Posterior cingulate gyrus (tissue), 11 donors: ENCODE measurements around the gene HEXD.
"Not testable (repeated sequence)": the region's sequence is repeated elsewhere in the genome, so short reads cannot be mapped to it uniquely, and the experiment has no call there.

Experiments used
- DNase-seq, 10 donors: peaks; one replicate each; pipeline versions ENCODE4 v3.0.0 to v3.0.0-alpha.2; 2020 to 2021; ENCODE audit warnings: mixed read lengths in 3 of 10
- intact Hi-C: fragments of 100-400 bp; cut with DNase I; formaldehyde crosslinking; loops from one replicate; pipeline ENCODE4 v1.15.1; 2023

Gene HEXD

DNA sequence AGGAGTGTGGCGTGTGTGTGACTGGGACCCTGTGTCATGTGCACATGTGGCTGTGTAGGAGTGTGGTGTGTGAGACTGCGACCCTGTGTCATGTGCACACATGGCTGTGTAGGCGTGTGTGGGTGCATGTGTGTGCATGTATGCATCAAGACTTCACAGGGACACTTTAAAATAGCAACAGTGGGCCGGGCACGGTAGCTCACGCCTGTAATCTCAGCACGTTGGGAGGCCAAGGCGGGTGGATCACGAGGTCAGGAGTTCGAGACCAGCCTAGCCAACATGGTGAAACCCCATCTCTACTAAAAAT, 36.5 kb upstream of the HEXD start:
- intact Hi-C loops: not testable (repeated sequence)

GRCh38 chr17:82382220-82382932, 35.8 kb upstream of the HEXD start:
- intact Hi-C loops: not testable (repeated sequence)
- peak in 2 of 10 donors; percentile 41 to 49 for DNase-seq

More for the DNA sequence above, 36.5 kb upstream of the HEXD start:
- peak in 3 of 10 donors; percentile 62 to 74 (median 66) for DNase-seq

DNA sequence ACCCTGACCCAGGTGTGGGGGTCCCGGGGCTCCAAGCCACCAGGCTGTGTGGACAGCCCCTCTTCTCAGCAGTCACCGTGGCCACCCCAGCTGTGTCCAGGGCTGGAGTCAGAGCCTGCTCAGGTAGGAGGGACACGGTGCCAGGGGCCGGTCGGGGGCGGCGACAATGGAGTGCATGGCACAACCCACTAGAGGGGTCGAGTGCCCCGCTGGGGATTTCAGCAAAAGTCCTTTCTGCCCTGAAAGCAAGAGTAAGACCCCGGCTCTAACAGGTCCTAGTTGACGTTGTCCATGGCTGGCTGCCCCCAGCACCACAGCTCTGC, 35.3 kb upstream of the HEXD start:
- peak in 3 of 10 donors; percentile 53 to 82 (median 64) for DNase-seq
- intact Hi-C loops: no loop called here

DNA sequence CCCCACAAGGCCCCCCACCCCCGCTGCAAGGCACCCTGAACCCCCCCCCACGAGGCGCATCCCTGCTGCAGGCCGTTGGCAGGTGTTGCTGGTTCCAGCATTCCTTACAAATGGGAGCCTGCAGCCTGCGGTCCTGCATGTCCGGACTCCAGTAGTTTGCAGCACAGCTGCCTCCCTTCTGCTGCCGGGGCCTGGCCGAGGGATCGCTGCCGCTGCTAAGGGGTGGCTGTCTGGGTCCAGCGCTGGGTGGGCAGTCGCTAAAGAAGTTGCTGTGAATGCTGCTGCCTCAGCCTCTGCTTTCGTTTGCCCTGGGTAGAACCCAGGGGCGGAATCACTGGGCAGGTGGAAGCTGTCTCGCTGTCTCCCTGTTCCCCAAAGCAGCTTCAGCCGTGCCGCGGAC, 34.7 kb upstream of the HEXD start:
- peak in 4 of 10 donors; percentile 4 to 86 (median 56) for DNase-seq
- intact Hi-C loops: no loop called here

GRCh38 chr17:82384051-82384729, 34.0 kb upstream of the HEXD start:
- peak in 3 of 10 donors; percentile 23 to 82 (median 50) for DNase-seq
- intact Hi-C loops: no loop called here

DNA sequence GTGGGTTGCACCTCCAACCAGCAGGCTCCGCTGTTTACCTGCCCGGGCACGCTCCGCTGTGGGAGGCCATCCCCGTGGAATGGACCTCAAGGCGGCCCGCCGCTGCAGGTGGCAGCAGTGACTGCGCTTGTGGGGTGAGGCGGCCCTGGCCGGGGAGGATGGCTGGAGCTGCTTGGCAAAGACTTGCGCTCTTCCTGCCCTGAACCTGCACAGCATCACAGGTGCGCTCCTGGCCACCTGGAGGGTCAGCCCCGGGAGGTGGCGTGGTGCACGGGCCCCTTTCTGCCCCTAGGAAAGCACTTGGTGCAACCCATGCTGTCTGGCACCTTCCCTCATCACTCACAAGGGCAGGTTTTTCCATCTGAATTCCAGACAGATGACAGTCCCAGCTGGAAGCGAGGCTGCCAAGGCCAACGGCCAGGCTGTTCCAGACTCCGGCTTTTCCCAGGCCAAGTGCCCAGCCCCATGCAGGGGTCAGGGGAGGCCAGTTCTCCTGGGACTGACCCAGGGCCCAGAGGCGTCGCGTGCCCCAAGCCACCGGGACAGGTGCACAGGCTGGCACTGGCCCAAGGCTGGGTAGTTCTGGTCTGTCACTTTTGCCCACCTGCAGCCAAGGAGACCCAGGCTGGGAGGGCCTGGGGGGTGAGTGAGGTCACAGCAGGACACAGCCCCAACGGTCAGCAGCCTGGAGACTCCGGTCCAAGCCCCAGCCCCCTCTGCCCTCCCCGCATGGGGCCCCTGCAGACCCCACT, 33.2 kb upstream of the HEXD start:
- intact Hi-C loops: no loop called here
- peak in 3 of 10 donors; percentile 68 to 86 (median 76) for DNase-seq

DNA sequence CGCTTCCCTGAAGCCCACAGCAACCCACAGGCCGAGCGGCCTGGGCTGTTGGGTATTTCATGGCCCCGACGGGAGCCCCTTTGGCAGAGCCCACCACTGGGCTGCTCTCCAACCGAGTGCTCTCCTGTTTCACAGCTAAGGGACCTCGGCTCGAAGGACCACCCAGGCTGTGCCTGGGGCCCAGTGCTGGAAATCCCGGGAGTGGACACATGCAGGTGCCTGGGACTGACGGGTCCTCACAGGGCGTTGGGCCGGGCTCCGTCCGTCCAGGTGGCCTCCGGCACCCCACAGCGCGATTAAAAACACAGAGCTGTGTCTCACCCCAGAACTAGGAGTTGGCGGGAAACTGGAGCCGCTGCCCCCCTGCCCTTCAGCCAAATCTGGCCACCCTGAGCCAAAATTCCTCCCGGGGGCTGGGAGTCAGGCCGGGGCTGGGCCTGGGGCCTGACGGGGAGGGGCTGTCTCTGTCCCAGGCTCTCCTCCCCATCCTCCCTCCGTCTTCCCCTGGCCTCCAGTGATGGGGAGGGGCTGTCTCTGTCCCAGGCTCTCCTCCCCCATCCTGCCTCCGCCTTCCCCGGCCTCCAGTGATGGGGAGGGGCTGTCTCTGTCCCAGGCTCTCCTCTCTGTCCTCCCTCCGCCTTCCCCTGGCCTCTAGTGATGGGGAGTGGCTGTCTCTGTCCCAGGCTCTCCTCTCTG, 32.4 kb upstream of the HEXD start:
- peak in 3 of 10 donors; percentile 51 to 72 (median 62) for DNase-seq
- intact Hi-C loops: no loop called here

DNA sequence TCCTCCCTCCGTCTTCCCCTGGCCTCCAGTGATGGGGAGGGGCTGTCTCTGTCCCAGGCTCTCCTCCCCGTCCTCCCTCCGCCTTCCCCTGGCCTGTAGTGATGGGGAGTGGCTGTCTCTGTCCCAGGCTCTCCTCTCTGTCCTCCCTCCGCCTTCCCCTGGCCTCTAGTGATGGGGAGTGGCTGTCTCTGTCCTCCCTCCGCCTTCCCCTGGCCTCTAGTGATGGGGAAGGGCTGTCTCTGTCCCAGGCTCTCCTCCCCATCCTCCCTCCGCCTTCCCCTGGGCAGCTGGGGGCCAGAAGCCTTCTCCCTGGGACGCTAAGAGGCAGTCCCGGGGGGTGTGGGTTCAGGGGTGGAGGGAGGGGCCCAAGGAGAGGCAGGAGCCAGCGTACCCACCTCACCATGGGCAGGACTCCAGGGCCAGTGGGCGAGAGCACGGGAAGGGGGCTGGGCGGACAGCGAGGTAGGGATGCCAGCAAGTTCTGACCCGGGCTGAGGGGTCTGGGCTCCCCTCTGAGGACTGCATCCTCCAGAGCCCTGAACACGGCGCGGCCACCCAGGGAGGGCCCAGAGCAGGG, 31.8 kb upstream of the HEXD start:
- DNase-seq: peak in 3 of 10 donors; percentile 7 to 76 (median 72)
- intact Hi-C loops: no loop called here

DNA sequence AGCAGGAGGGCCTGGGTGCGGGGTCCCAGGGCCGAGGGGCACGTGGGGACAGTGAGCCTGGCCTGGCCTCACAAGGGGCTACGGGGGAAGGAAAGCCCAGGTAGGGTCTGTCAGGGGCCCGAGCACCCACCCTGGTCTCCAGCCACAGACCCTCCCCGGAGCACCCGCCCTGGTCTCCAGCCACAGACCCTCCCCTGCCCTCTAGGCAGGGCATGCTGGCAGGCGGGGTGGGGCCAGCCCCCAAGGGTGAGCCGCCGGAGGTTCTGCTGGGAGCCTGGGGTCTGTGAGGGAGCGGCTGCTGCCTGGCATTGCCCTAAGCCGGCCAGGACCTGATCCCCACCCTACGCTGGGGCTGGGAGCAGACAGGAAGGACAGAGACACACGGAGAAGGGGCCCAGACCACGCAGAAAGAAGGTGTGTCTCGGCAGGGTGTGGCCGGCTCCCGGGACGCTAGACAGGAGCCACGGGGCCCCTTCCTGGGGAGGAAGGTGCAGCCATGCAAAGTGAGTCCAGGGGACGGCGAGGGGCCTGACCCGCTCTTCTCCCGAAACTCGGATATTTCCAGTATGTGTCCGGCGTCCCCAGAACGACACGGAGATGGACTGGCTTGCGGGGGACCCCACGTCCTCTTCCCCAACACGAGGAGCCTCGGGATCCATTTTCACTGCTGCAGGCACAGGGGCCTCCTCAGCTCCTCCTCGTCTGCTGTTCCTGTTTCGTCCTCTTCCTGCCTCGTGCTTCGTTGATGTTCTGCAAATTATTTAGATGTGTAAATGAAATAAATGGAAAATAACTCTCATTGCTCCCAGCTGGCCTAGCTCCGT, 31.1 kb upstream of the HEXD start:
- intact Hi-C loops: no loop called here

DNA sequence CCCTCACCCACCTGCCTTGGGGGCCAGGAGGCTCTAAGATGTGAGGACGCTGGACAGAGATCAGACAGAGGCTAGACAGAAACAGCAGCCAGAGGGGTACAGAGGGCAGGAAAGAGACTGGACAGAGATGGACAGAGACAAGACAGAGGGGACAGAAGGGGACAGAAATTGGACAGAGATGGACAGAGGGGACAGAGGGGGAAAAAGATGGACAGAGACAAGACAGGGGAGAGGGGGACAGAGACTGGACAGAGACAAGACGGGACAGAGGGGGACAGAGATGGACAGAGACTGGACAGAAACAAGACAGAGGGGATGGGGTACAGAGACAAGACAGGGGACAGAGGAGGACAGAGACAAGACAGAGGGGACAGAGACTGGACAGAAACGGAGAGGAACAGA, 30.4 kb upstream of the HEXD start:
- DNase-seq: no peak
- intact Hi-C loops: no loop called here

More for the DNA sequence above, 31.1 kb upstream of the HEXD start:
- peak in 3 of 10 donors; percentile 50 to 75 (median 58) for DNase-seq

DNA sequence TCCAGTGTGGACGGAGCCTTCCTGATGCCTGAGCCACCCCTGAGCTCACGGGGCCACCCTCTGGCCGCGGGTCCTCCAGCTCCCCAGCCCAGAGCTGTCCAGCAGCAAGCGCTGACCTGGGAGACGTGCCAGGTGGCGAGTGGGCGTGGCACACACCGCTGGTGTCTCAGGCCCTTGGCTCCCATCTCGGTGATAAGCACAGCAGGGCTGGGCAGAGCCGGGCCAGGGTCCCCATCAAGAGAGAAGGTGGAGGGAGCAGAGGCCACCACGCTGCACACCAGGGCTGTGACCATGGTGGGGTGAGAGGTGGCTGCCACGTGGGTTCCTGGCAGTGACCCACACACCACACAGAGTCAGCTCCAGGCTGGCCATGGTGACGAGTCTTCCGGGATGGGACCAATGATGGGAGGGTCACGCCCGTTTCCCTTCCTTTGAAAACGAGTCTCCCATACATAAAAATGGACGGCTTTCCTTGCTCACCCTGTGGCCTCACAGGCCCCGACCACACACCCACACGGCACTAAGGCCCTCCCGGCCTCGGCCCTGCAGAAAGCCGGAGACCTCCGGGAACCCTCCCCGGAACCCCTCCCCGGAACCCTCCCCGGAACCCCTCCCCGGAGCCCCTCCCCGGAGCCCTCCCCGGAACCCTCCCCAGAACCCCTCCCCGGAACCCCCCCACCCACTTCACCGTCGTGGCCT, 29.8 kb upstream of the HEXD start:
- intact Hi-C loops: no loop called here
- DNase-seq: peak in 3 of 10 donors; percentile 35 to 79 (median 62)

- intact Hi-C loops: no loop called here
- peak in 3 of 10 donors; percentile 25 to 84 (median 47) for DNase-seq
Observed at GRCh38 chr17:82388922-82389283, 29.2 kb upstream of the HEXD start.

DNA sequence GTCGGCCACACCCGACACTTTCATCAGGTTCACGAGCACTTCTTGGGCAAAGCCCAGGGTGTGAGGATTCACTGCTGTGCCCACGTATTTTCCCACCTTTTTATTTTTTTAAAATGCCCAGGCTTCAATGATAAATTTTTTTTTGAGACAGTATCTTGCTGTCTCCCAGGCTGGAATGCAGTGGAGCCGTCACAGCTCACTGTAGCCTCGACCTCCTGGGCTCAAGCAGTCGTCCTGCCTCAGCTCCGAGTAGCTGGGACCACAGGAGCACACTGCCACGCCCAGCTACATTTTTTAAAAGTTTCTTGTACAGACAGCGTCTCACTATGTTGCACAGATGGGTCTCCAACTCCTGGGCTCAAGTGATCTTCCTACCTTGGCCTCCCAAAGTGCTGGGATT, 28.8 kb upstream of the HEXD start:
- DNase-seq: peak in 2 of 10 donors; percentile 42 to 71
- intact Hi-C loops: no loop called here

DNA sequence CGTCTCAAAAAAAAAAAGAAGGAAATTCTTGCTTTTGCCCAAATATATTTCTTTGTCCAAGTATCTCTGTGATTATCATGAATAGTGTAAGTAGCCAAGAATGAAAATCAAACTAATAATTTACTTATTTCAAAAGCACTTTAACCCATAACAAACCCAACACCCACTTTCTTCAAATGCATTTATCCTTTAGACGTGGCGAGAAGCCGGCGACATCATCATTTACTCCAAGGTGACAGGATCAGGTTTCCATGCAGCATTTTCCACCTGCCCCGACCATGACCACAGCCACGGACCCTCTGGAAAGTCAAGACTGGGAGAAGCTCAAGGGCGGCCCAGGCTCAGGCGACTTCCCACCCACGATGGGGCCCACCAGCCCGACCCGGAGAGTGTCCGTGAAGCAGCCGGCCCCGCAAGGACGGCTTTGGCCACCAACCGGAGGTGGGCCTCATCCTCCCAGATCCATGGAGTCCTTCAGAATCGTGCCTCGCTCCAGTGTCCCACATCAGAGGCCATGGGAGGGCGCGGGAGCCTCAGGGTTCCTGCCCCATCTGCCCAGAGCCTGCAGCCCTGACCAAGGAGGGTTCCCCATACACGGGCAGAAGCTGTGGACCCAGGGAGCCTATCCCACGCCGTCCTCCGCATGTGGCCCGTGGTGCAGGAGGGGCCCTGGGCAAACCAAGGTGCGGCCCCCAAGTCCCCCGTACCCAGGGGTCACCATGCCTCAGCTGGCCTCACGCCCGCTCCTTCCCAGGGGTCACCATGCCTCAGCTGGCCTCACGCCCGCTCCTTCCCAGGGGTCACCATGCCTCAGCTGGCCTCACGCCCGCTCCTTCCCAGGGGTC, 27.9 kb upstream of the HEXD start:
- intact Hi-C loops: no loop called here
- peak in 1 of 10 donors; percentile 59 for DNase-seq

GRCh38 chr17:82390860-82391435, 27.2 kb upstream of the HEXD start:
- peak in 2 of 10 donors; percentile 38 to 65 for DNase-seq
- intact Hi-C loops: no loop called here

GRCh38 chr17:82391496-82392066, 26.6 kb upstream of the HEXD start:
- peak in 1 of 10 donors; percentile 72 for DNase-seq
- intact Hi-C loops: no loop called here

DNA sequence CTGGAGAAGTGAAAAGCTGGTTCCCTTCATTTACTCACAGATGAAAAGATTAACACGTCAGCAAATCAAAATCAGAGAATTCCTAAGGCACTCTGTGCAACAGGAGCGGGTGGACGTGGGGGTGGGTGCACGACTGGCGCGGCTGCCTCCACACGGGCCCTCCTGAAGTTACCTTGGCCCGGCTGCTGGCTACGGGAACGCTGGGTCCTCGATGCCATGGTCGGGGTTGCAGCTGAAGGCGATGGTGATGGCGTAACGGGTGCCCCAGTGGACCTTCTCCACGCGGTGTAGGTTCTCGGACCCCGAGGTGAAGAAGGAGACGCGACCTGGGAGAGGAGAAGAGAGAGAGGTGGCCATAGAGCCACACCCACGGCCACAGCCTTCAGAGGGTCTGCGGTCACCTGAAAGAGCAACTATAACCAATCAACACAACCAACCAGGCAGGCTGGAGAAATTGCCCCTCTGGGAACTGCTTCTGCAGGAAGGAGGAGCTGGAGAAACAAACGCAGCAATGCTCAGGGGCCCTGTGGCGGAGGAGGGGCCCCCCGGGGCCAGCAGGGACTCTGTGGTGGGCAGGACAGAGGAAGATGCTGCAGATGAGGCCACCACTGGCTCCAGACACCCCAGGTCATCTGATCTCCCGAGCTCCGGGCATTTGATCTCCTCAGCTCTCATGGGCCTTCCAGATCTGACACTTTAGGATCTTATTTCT, 25.8 kb upstream of the HEXD start:
- intact Hi-C loops: no loop called here

More for the DNA sequence above, 25.8 kb upstream of the HEXD start:
- DNase-seq: peak in 1 of 10 donors; percentile 47
